ENCODE results near the gene NCK2. TPM values are rescaled to one million over a fixed set of nuclear protein-coding genes. Genes with fewer than 3 reads are reported as not detected.

Gene NCK2
- total RNA-seq, 3 donors from 2014 or later: 52.2 to 66.4 (median 57.6) TPM

GRCh38 chr2:105879803-105880300, 135.1 kb downstream of the NCK2 start:
- Histone ChIP-seq H3K4me1 (ENCODE audit: low read depth) (peaks cover 12% of the 10 kb centered on the region), H3K9me3 (no peaks in the 10 kb centered on the region), H3K36me3 (ENCODE audit: low read depth) (no peaks in the 10 kb centered on the region), H3K4me3 (no peak overlapping the region)
- no peak for ATAC-seq
- DNase-seq: no peak
- no peak for TF ChIP-seq CTCF (IDR thresholded peaks at IDR 0.05)
- intact Hi-C loops (cut with DNase I, micrococcal nuclease): no loop called here

- H3K4me1 ChIP-seq (ENCODE audit: low read depth): peaks cover 12% of the 10 kb centered on the region
- H3K9me3 ChIP-seq: no peaks in the 10 kb centered on the region
- no peaks in the 10 kb centered on the region for H3K36me3 ChIP-seq (ENCODE audit: low read depth)
- intact Hi-C loops (cut with DNase I, micrococcal nuclease): no loop called here
- TF ChIP-seq CTCF (IDR thresholded peaks at IDR 0.05): no peak
- no peak for ATAC-seq
- H3K4me3 ChIP-seq: no peak overlapping the region
- DNase-seq: no peak
Observed at GRCh38 chr2:105880637-105881036, 135.9 kb downstream of the NCK2 start.

GRCh38 chr2:105881286-105882136, 136.8 kb downstream of the NCK2 start:
- no peak for ATAC-seq
- H3K36me3 ChIP-seq (ENCODE audit: low read depth): no peaks in the 10 kb centered on the region
- intact Hi-C loops (cut with DNase I, micrococcal nuclease): no loop called here
- no peak overlapping the region for H3K4me3 ChIP-seq
- no peak for TF ChIP-seq CTCF (IDR thresholded peaks at IDR 0.05)
- H3K4me1 ChIP-seq (ENCODE audit: low read depth): peaks cover 12% of the 10 kb centered on the region
- DNase-seq: no peak
- H3K9me3 ChIP-seq: no peaks in the 10 kb centered on the region

GRCh38 chr2:105882341-105882740, 137.6 kb downstream of the NCK2 start:
- TF ChIP-seq CTCF (IDR thresholded peaks at IDR 0.05): no peak
- no peaks in the 10 kb centered on the region for H3K9me3 ChIP-seq
- peaks cover 9% of the 10 kb centered on the region for H3K4me1 ChIP-seq (ENCODE audit: low read depth)
- intact Hi-C loops (cut with DNase I, micrococcal nuclease): no loop called here
- DNase-seq (no peak), ATAC-seq (no peak)
- H3K36me3 ChIP-seq (ENCODE audit: low read depth): no peaks in the 10 kb centered on the region
- no peak overlapping the region for H3K4me3 ChIP-seq

GRCh38 chr2:105882920-105883435, 138.3 kb downstream of the NCK2 start:
- H3K4me1 ChIP-seq (ENCODE audit: low read depth): peaks cover 3% of the 10 kb centered on the region
- no peak for TF ChIP-seq CTCF (IDR thresholded peaks at IDR 0.05)
- ATAC-seq: no peak

More at GRCh38 chr2:105882920-105883435, 138.3 kb downstream of the NCK2 start:
- Histone ChIP-seq H3K36me3 (ENCODE audit: low read depth) (no peaks in the 10 kb centered on the region), H3K9me3 (no peaks in the 10 kb centered on the region), H3K4me3 (no peak overlapping the region)
- DNase-seq: no peak
- intact Hi-C loops (cut with DNase I, micrococcal nuclease): no loop called here
